Trophoblast cell (in vitro differentiated cells and primary cell): Measurements from ENCODE around the gene TLN1.

ENCODE experiments used
- DNase-seq, 2 donors: peaks; one replicate each; pipeline ENCODE4 v3.0.0-alpha.2; 2016
- H2AFZ ChIP-seq: 2 replicates; pipeline ENCODE4 v1.6.1; 2013; ENCODE audit warnings: low read length, moderate library complexity, mild to moderate bottlenecking; ENCODE audit not compliant: insufficient read depth, poor library complexity
- H2AK5ac ChIP-seq: 2 replicates; pipeline ENCODE4 v1.6.1; 2013; ENCODE audit warnings: mild to moderate bottlenecking, low read length
- H2BK120ac ChIP-seq: 2 replicates; pipeline ENCODE4 v1.6.1; 2013; ENCODE audit warnings: low read length, mild to moderate bottlenecking, moderate library complexity; ENCODE audit not compliant: insufficient read depth, poor library complexity
- H2BK12ac ChIP-seq: 2 replicates; pipeline ENCODE4 v1.6.1; 2013; ENCODE audit warnings: mild to moderate bottlenecking, low read length, moderate library complexity
- H2BK5ac ChIP-seq: 2 replicates; pipeline ENCODE4 v1.6.1; 2013; ENCODE audit warnings: low read length, low read depth, moderate library complexity, mild to moderate bottlenecking; ENCODE audit not compliant: poor library complexity
- H3K14ac ChIP-seq: 2 replicates; pipeline ENCODE4 v1.6.1; 2013; ENCODE audit warnings: mild to moderate bottlenecking, low read length
- H3K18ac ChIP-seq: 2 replicates; pipeline ENCODE4 v1.6.1; 2013; ENCODE audit warnings: mild to moderate bottlenecking, low read length
- H3K23ac ChIP-seq: 2 replicates; pipeline ENCODE4 v1.6.1; 2013; ENCODE audit warnings: low read length
- H3K27ac ChIP-seq: 2 replicates; pipeline ENCODE4 v1.5.1; 2013; ENCODE audit warnings: low read depth, mild to moderate bottlenecking, inconsistent platforms, low read length, moderate library complexity
- H3K27me3 ChIP-seq: 2 replicates; pipeline ENCODE4 v1.6.1; 2013; ENCODE audit warnings: inconsistent platforms, mild to moderate bottlenecking, low read length, moderate library complexity; ENCODE audit not compliant: insufficient read depth
- H3K36me3 ChIP-seq, 2 experiments: 1 replicate in 1 of 2; 2 replicates in 1 of 2; pipeline ENCODE4 v1.6.1; 2013; ENCODE audit warnings: low read length in 2 of 2, mild to moderate bottlenecking in 2 of 2, moderate library complexity in 1 of 2; ENCODE audit not compliant: insufficient read depth in 2 of 2, control insufficient read depth in 1 of 2
- H3K4ac ChIP-seq: 2 replicates; pipeline ENCODE4 v1.6.1; 2013; ENCODE audit warnings: low read depth, mild to moderate bottlenecking, low read length, moderate library complexity
- H3K4me1 ChIP-seq, 2 experiments: 1 replicate in 1 of 2; 2 replicates in 1 of 2; pipeline ENCODE4 v1.6.1; 2013; ENCODE audit warnings: low read length in 2 of 2, mild to moderate bottlenecking in 2 of 2, moderate library complexity in 1 of 2; ENCODE audit not compliant: insufficient read depth in 2 of 2, control insufficient read depth in 1 of 2
- H3K4me2 ChIP-seq: 2 replicates; pipeline ENCODE4 v1.6.1; 2013; ENCODE audit warnings: inconsistent platforms, mild to moderate bottlenecking, low read length, moderate library complexity
- H3K4me3 ChIP-seq: 2 replicates; pipeline ENCODE4 v1.5.1; 2013; ENCODE audit warnings: mild to moderate bottlenecking, low read depth, low read length, inconsistent platforms
- H3K79me1 ChIP-seq: one replicate; pipeline ENCODE4 v1.6.1; 2013; ENCODE audit warnings: low read length
- H3K79me2 ChIP-seq: 2 replicates; pipeline ENCODE4 v1.6.1; 2013; ENCODE audit warnings: low read length, mild to moderate bottlenecking; ENCODE audit not compliant: control insufficient read depth, insufficient read depth, poor library complexity
- H3K9ac ChIP-seq: 2 replicates; pipeline ENCODE4 v1.6.1; 2013; ENCODE audit warnings: mild to moderate bottlenecking, low read length
- H3K9me3 ChIP-seq: 2 replicates; pipeline ENCODE4 v1.6.1; 2013; ENCODE audit warnings: low read depth, mild to moderate bottlenecking, control low read depth, inconsistent platforms, low read length; ENCODE audit not compliant: insufficient read depth
- H4K12ac ChIP-seq: 2 replicates; pipeline ENCODE4 v1.6.1; 2013; ENCODE audit warnings: low read depth, mild to moderate bottlenecking, low read length, moderate library complexity
- H4K8ac ChIP-seq: 2 replicates; pipeline ENCODE4 v1.6.1; 2013; ENCODE audit warnings: low read depth, mild to moderate bottlenecking, low read length, moderate library complexity
- H4K91ac ChIP-seq: one replicate; pipeline ENCODE4 v1.6.1; 2013; ENCODE audit warnings: low read depth, mild to moderate bottlenecking, low read length, moderate library complexity
- WGBS: extraction: QIAGEN DNeasy Blood & Tissue Kit; methylation state at CpG from one replicate; pipeline ENCODE4 v1.1.7; 2013; ENCODE audit warnings: missing lambda C conversion rate; ENCODE audit not compliant: insufficient read length, insufficient coverage; ENCODE audit errors: extremely low coverage; 5-methylcytosine and 5-hydroxymethylcytosine counted together

Gene TLN1

DNA sequence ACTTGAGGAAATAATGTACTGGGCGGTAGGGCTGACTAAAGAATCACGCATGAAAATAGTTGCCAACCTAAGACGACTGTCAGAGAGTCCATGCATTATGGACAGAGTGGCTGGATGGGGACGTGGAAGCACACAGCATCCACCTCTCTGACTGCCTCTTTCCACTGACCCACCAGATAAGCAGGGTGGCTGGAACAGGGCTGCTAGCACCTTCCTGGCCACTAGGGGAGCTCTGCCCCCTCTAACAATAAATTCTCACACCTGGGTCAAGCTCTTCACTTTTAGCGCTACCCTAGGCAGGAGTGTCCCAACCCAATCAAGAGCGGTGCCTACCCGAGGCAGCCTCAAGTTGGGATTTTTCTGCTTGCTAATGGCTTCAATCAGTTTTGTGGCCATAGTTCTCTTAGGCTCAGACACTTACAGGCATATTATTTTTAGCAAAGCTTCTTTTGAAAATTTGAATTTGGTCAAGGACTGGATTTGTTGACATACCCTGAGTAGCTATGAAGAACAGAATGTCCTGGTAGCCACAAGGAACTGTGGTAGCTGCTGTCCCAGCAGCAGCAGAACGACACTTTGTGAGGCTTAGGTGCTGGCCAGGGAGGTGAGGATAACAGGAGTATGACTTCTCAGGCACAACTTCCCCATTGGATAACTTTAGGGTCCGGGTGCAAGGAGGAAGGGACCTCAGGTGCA is 35.3 kb downstream of the TLN1 start:
- Histone ChIP-seq H2AFZ (no peak overlapping the region), H2BK12ac (no peak overlapping the region), H3K4me2 (no peak overlapping the region), H3K9me3 (peaks cover 2% of the 10 kb centered on the region), H3K79me2 (no peaks in the 10 kb centered on the region), H3K36me3 (peaks cover 42 to 54% of the 10 kb centered on the region in 2 experiments), H4K8ac (no peak overlapping the region), H3K27ac (no peak overlapping the region), H4K12ac (no peak overlapping the region), H3K4ac (no peak overlapping the region), H3K27me3 (no peaks in the 10 kb centered on the region), H3K18ac (no peak overlapping the region), H2BK120ac (no peak overlapping the region), H3K9ac (no peak overlapping the region), H3K4me3 (no peak overlapping the region), H3K14ac (no peak overlapping the region), H3K4me1 (no peaks in the 10 kb centered on the region), H4K91ac (no peak overlapping the region), H2BK5ac (no peak overlapping the region), H2AK5ac (no peak overlapping the region), H3K23ac (no peak overlapping the region), H3K79me1 (no peaks in the 10 kb centered on the region)
- peak; percentile 72 to 80 for DNase-seq
- no CpG with 5 or more reads among the region's 9 CpGs for WGBS

DNA sequence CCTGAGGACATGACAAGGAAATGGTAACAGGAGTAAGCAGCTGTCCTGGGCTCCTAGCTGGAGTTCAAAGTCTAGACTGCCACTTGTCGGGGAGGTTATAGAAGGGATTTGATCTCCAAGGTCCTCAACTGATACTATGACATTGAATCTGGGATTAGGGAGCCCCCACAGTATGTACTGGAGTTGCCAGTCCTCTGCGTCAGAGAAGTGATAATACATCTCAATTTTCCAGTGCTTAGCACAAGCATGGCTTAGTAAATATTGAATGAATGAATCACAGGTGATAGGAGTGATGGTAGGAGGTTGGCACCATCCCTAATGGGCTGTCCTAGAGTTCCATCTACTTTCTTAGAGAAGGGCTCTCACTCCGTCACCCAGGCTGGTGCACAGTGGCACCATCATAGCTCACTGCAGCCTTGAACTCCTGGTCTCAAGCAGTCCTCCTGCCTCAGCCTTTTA is 36.0 kb downstream of the TLN1 start:
- Histone ChIP-seq H2AFZ (no peak overlapping the region), H3K27me3 (no peaks in the 10 kb centered on the region), H3K36me3 (peaks cover 39 to 47% of the 10 kb centered on the region in 2 experiments), H3K27ac (no peak overlapping the region), H2BK120ac (no peak overlapping the region), H2AK5ac (no peak overlapping the region), H3K9ac (no peak overlapping the region), H4K8ac (no peak overlapping the region), H3K79me2 (peaks cover 3% of the 10 kb centered on the region), H3K23ac (no peak overlapping the region), H2BK5ac (no peak overlapping the region), H3K4me3 (no peak overlapping the region), H4K12ac (no peak overlapping the region), H3K4ac (no peak overlapping the region), H3K4me2 (no peak overlapping the region), H3K4me1 (no peaks in the 10 kb centered on the region), H2BK12ac (no peak overlapping the region), H3K79me1 (peaks cover 4% of the 10 kb centered on the region), H3K14ac (no peak overlapping the region), H3K9me3 (peaks cover 2% of the 10 kb centered on the region), H4K91ac (no peak overlapping the region), H3K18ac (no peak overlapping the region)
- no CpG with 5 or more reads among the region's 3 CpGs for WGBS
- peak in 1 of 2 donors; percentile 12 for DNase-seq

DNA sequence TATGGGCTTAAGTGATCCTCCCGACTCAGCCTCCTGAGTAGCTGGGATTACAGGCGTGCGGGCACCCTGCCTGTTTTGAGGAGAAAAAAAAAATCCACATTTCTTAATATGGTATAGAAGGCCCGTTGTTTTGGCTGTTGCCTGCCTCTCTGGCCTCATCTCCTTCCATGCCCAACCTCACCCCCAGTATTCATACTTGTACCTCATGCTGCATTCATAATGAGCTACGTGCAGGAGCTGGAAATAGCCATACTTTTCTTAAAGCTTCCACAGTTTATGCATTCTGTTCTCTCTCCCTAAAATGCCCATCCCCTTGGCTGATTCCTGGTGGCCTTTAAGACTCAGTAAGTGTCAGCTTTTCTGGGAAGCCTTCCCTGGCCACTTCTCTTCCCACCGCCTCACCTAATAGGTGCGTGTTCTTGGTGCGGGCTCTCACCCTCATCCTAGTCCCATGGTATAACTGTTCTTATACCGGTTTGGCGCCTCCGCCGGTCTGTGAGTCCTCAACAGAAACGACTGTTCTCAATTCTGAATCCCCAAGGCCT is 40.2 kb downstream of the TLN1 start:
- Histone ChIP-seq H4K91ac (no peak overlapping the region), H2BK12ac (no peak overlapping the region), H3K9ac (no peak overlapping the region), H3K79me1 (peaks cover 20% of the 10 kb centered on the region), H3K4me3 (no peak overlapping the region), H3K79me2 (peaks cover 14% of the 10 kb centered on the region), H3K14ac (no peak overlapping the region), H3K4ac (no peak overlapping the region), H3K27me3 (no peaks in the 10 kb centered on the region), H3K4me1 (peaks cover 16 to 24% of the 10 kb centered on the region in 2 experiments), H2BK5ac (no peak overlapping the region), H3K18ac (no peak overlapping the region), H4K8ac (no peak overlapping the region), H3K36me3 (peaks cover 7 to 12% of the 10 kb centered on the region in 2 experiments), H3K9me3 (no peaks in the 10 kb centered on the region), H2AFZ (no peak overlapping the region), H4K12ac (no peak overlapping the region), H3K23ac (no peak overlapping the region), H2AK5ac (no peak overlapping the region), H3K27ac (no peak overlapping the region), H3K4me2 (no peak overlapping the region), H2BK120ac (no peak overlapping the region)
- no CpG with 5 or more reads among the region's 13 CpGs for WGBS
- DNase-seq, result peak; percentile 47 to 52

DNA sequence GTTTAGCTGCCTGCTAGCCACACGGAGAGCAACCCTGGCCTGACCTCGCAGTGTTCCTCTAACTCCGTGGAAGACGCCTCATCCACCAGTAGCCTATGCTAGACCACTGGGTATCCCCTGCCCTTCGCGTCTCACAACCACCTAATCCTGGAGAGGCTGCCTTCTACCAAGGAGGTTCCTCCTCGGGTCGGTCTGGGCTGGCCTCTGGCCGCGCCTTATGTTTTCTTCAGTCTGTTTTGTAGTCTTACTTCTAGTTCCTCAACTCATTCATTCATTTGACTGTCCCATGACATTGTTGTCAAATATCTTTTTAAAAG is 40.7 kb downstream of the TLN1 start:
- Histone ChIP-seq H2AFZ (no peak overlapping the region), H3K4me2 (peak overlapping the region; percentile 68), H2BK120ac (peak overlapping the region; percentile 21), H3K79me2 (peaks cover 14% of the 10 kb centered on the region), H3K14ac (peak overlapping the region; percentile 25), H4K12ac (peak overlapping the region; percentile 49), H3K4me1 (peaks cover 16 to 24% of the 10 kb centered on the region in 2 experiments), H3K23ac (no peak overlapping the region), H2BK12ac (peak overlapping the region; percentile 1), H3K27me3 (no peaks in the 10 kb centered on the region), H3K36me3 (peaks cover 7% of the 10 kb centered on the region in 2 experiments), H3K4me3 (peak overlapping the region; percentile 34), H2BK5ac (peak overlapping the region; percentile 23), H3K79me1 (peaks cover 20% of the 10 kb centered on the region), H3K18ac (peak overlapping the region; percentile 26), H4K91ac (peak overlapping the region; percentile 56), H2AK5ac (no peak overlapping the region), H3K27ac (peak overlapping the region; percentile 91), H3K4ac (peak overlapping the region; percentile 1), H4K8ac (peak overlapping the region; percentile 69), H3K9me3 (no peaks in the 10 kb centered on the region), H3K9ac (peak overlapping the region; percentile 77)
- WGBS, result no CpG with 5 or more reads among the region's 10 CpGs
- DNase-seq, result peak in 1 of 2 donors; percentile 43
